NCI-H2196 treated with DMSO at 0.1 percent for 48 hours (cell line): ENCODE data around the gene TMX2.

Experiments used
- DNase-seq: peaks from one replicate; lab custom pipeline; 2025; ENCODE audit not compliant: unreplicated experiment; lab: John Stamatoyannopoulos, UW

The TMX2 gene

GRCh38 chr11:57763568-57763967 lies 51.2 kb downstream of the TMX2 start:
- no peak for DNase-seq

- no peak for DNase-seq
These were observed 51.6 kb downstream of the TMX2 start for GRCh38 chr11:57764021-57764420.

- DNase-seq, result no peak
These were observed 52.2 kb downstream of the TMX2 start for GRCh38 chr11:57764566-57764965.

- DNase-seq, result no peak
These were observed 52.6 kb downstream of the TMX2 start for GRCh38 chr11:57764972-57765371.

GRCh38 chr11:57770793-57771192 lies 58.4 kb downstream of the TMX2 start:
- no peak for DNase-seq

- DNase-seq, result no peak
These were observed 59.0 kb downstream of the TMX2 start for GRCh38 chr11:57771365-57771764.

GRCh38 chr11:57772562-57772961 lies 60.2 kb downstream of the TMX2 start:
- no peak for DNase-seq

- DNase-seq, result no peak
These were observed 60.7 kb downstream of the TMX2 start for GRCh38 chr11:57773026-57773598.

- no peak for DNase-seq
These were observed 63.1 kb downstream of the TMX2 start for GRCh38 chr11:57775491-57775890.

GRCh38 chr11:57776031-57776521 lies 63.7 kb downstream of the TMX2 start:
- no peak for DNase-seq

GRCh38 chr11:57776577-57777210 lies 64.3 kb downstream of the TMX2 start:
- no peak for DNase-seq

- no peak for DNase-seq
These were observed 65.5 kb downstream of the TMX2 start for GRCh38 chr11:57777969-57778317.

GRCh38 chr11:57778318-57779037 lies 66.1 kb downstream of the TMX2 start:
- peak; percentile 73 for DNase-seq

GRCh38 chr11:57779276-57779675 lies 66.9 kb downstream of the TMX2 start:
- no peak for DNase-seq

GRCh38 chr11:57781529-57781943 lies 69.1 kb downstream of the TMX2 start:
- DNase-seq, result no peak

GRCh38 chr11:57785072-57785471 lies 72.7 kb downstream of the TMX2 start:
- DNase-seq, result no peak

GRCh38 chr11:57786436-57786835 lies 74.0 kb downstream of the TMX2 start:
- no peak for DNase-seq

GRCh38 chr11:57787006-57787604 lies 74.7 kb downstream of the TMX2 start:
- no peak for DNase-seq

GRCh38 chr11:57787920-57788702 lies 75.7 kb downstream of the TMX2 start:
- DNase-seq, result no peak

- DNase-seq, result no peak
These were observed 76.3 kb downstream of the TMX2 start for GRCh38 chr11:57788703-57789088.
